Smooth muscle cell of the brain vasculature (primary cell): ENCODE results near the gene METAP1D.

Source experiments
- DNase-seq: peaks from one replicate; pipeline ENCODE4 v3.0.0-alpha.2; 2012; ENCODE audit warnings: low read depth, low spot score

Gene METAP1D

GRCh38 chr2:172091000-172091641, 91.4 kb downstream of the METAP1D start:
- DNase-seq = no peak

GRCh38 chr2:172091761-172092566, 92.2 kb downstream of the METAP1D start:
- no peak for DNase-seq

GRCh38 chr2:172092716-172093415, 93.1 kb downstream of the METAP1D start:
- no peak for DNase-seq

- DNase-seq = no peak
These were observed 93.9 kb downstream of the METAP1D start for GRCh38 chr2:172093416-172094293.

- DNase-seq = no peak
These were observed 94.8 kb downstream of the METAP1D start for GRCh38 chr2:172094294-172095145.

- DNase-seq = no peak
These were observed 95.6 kb downstream of the METAP1D start for GRCh38 chr2:172095146-172095904.

GRCh38 chr2:172095905-172096625, 96.3 kb downstream of the METAP1D start:
- no peak for DNase-seq

- DNase-seq = no peak
These were observed 97.1 kb downstream of the METAP1D start for GRCh38 chr2:172096626-172097547.

- no peak for DNase-seq
These were observed 97.9 kb downstream of the METAP1D start for GRCh38 chr2:172097557-172098131.

- DNase-seq = no peak
These were observed 98.5 kb downstream of the METAP1D start for GRCh38 chr2:172098287-172098649.

GRCh38 chr2:172098650-172099471, 99.1 kb downstream of the METAP1D start:
- no peak for DNase-seq

GRCh38 chr2:172099472-172100079, 99.8 kb downstream of the METAP1D start:
- no peak for DNase-seq

GRCh38 chr2:172100080-172100934, 100.6 kb downstream of the METAP1D start:
- DNase-seq = no peak

- no peak for DNase-seq
These were observed 101.4 kb downstream of the METAP1D start for GRCh38 chr2:172100935-172101820.
